Stimulated activated CD8-positive, alpha-beta memory T cell treated with anti-CD3 and anti-CD28 coated beads, Interleukin-4, amount 100 ng/mL, for 4 hours (primary cell): ENCODE data around the gene DEUP1.

ENCODE experiments used
- DNase-seq, 2 donors: peaks; one replicate each; pipeline ENCODE4 v3.0.0-alpha.2; 2020; ENCODE audit warnings: low read depth in 2 of 2, low spot score in 1 of 2

Gene DEUP1

DNA sequence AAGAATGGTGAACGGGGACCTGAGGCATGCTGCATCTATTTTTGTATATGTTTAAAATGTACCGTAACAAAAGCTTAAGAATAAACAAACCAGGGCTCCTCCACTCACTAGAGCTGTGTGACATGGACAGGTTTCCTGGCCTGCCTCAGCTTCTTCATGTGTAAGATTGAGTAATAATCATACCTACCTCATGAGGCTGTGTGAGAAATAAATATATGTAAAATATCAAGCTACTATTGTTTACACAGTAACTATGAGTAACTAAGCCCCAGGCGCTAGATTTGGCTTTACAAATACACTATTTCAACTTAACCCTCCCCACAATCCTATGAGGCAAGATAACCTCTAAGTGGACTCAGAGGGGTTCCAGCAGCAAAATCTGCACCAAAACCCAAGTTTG lies 146.3 kb downstream of the DEUP1 start:
- no peak for DNase-seq

DNA sequence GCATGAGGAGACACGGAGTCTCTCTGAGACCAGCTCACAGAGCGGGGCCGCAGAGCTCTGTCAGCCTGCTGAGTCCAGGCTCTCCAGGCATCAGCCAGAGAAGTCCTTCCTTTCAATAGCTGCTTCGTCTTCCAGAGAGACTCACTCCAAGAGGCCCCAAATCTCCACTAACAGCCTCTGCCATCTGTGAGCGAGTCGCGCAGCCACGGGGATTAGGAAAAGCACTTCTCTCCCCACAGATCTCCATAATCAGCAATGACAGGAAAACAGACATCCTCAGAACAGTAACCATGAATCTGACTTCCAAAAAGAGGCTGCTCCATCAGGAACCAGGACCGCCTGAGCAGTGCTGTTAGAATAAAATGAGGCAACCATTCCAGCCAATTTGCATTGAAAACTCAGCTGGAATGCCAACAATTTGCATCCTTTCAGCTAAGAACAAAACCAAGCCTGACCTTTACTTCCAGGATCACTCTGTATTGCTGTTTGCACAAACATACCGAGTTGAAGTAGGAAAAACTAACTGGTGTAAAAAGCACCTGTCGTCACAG lies 147.2 kb downstream of the DEUP1 start:
- no peak for DNase-seq

DNA sequence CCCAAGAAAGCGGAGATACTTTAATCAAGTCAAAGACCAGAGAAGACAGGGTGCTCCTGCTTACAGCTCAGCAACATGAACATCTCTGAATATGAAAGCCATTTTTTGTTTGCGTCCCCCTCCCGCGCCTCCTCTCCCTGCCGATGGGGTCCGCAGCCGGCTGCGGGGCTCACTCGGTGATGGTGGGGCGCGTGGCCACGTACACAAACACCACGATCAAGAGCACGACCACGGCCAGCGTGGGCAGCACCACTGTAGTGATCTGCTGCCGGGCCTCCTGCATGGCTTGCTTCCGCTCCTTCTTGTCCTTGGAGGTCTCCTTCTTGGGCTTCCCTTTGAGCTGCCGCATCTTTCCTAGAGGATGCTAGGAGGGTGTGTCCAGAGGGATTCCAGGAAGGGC lies 148.3 kb downstream of the DEUP1 start:
- no peak for DNase-seq

DNA sequence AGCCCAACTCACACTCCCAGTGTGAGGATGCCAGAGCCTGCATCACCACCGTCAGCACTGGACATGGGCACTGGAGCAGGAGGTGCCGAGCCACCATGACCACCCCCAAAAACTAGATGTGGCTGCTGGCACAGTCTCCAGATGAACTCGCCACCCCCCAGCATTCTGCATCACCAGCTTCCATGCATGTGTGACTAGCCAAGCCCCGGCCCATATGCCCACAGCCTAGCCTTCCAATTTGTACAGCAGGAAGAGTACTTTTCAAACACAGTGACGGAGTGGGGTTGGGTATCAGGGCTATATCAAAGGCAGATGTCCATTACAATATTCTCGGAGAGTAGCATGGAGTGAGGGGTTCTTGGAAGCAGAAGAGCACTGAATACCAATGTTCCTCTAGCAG lies 149.7 kb downstream of the DEUP1 start:
- no peak for DNase-seq

DNA sequence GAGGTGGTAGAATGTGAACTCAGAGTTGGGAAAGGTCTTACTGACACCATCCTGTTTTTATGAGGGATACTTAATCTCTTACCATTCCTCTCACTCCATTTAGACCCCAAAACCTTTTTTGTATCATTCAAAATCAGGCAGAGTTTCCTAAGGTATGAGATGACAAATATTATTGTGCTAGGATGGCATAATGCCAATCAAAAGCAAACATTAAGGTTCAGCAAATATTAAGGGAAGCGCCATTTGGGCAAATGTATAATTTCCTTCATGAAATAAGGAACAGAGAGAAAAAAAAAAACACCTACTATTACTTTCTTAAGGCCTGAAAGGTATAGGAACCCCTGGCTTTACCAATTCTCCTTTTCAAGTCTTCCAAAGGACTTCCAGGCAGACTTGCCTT lies 150.2 kb downstream of the DEUP1 start:
- no peak for DNase-seq

DNA sequence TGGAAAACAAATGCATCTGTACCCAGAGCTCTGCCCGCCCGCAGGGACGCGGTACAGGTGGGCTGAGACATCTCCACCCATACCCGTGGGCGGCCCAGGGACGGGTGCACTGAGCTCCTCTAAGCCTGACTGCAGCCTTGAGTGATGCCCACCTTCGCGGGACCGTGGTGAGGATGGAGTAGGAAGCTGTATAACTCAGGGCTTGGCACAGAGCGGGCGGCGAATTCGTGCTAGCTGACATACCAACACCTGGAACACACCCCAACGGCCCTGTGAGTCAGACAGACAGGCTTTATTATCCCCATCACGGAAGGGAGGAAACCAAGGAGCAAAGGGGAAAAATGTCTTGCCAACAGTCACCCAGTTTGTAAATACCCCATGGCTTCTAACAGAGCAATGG lies 150.7 kb downstream of the DEUP1 start:
- no peak for DNase-seq

DNA sequence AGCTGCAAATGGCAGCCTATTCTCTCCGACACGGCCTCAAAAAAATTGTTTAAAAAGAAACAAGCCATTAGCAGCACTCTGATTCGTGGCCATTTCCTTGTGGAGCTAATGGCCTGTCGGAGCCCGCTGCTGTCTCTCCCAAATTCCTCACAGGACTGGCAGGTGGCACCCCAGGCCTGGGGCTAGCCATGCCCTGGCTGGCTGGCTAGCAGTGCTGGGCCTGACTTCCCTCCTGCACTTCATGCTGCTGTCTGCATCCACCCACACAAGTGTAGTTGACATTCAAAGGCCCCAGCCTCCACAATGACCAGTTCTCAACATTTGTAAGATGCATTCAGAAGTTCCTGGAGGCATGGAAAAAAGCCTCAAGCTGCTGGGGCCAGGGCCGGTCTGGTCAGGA lies 151.2 kb downstream of the DEUP1 start:
- DNase-seq, result no peak

DNA sequence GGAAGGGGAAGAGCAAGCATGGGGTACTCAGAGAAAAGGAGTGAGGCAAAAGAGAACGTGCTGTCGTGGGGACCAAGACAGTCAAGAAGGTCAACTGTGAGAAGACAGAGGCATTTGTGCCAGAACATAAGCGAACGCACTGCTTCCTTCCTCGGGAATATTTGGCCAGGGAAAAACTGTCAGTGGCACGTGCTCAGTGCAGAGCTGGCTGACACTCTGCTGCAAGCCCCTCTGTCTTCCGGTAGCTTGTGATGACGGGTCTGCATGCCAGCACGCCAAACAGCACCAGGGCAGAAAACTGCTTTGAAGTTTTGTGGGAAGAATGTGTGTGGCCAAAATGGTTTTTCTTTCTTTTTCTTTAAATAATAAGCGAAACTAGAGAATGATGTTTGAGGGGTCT lies 152.0 kb downstream of the DEUP1 start:
- DNase-seq, result no peak

DNA sequence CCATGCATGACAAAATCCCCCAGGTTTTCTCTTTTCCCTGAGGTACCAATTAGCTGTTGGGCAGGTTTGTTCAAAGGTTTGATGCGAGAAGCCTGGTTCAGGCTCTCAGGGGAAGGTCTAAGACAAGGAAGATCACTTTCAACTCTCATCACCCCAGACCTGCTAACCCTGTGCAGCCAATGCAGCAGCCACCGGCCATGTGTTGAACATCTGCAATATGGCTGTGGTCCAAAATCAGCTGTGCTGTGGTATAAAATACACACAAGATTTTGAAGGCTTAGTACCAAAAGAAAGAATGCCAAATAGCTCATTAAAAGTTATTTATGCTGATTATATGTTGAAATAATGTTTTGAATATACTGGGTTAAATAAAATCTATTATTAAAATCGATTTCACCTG lies 154.2 kb downstream of the DEUP1 start:
- no peak for DNase-seq

DNA sequence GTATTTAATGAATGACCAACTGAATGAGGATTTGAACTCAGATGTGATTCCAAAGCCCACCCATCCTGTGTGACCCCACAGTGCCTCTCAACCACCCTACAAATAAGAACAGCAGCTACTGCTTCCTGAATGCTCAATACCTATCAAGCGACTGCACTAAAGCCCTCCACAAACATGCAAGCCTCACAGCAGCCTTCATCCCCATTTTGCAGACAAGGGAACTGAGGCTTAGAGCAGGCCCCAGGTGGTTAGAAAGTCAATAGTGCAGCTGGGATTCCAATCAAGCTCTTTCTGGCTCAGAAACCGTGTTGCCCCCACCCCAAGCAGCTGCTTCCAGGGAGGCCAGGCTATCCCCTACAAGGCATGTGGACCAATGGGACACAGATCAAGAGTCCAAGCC lies 155.4 kb downstream of the DEUP1 start:
- no peak for DNase-seq

DNA sequence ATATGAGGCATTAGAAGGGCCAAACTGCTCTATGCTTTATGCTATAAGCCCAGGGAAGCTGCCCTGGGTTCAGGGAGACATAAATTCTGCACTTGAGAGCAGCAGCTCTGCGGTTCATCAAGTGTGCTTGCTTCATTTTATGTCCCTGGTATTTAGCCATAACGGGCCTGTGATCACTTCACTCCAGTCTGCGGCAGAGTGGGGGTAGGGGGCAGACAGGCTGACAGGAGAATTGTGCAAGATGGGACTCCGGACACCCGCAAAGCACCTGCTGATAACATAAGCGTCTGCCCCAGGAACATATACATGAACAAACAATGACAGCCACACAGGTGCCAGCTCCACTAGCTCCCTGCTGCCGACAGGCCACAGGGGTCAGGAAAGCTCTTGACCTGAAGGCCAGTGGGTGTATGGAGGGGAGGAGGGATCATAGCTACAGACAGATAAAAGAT lies 156.5 kb downstream of the DEUP1 start:
- DNase-seq, result no peak
